Endodermal cell (in vitro differentiated cells): ENCODE measurements around the gene TIMM13. TPM values are rescaled to one million over a fixed set of nuclear protein-coding genes. Genes with fewer than 3 reads are reported as not detected.

Source experiments
- DNase-seq: peaks from one replicate; pipeline ENCODE4 v3.0.0-alpha.2; 2017
- H3K27ac ChIP-seq: 2 replicates; pipeline ENCODE4 v1.5.1; 2013; ENCODE audit warnings: mild to moderate bottlenecking, low read depth, low read length, moderate library complexity
- H3K27me3 ChIP-seq: 2 replicates; pipeline ENCODE4 v1.6.1; 2013; ENCODE audit warnings: mild to moderate bottlenecking, low read length, moderate library complexity; ENCODE audit not compliant: insufficient read depth, control insufficient read depth, poor library complexity, severe bottlenecking
- H3K36me3 ChIP-seq: 2 replicates; pipeline ENCODE4 v1.7.0; 2013; ENCODE audit warnings: mild to moderate bottlenecking, low read length, moderate library complexity; ENCODE audit not compliant: control insufficient read depth, insufficient read depth
- H3K4me1 ChIP-seq: one replicate; pipeline ENCODE4 v1.7.0; 2013; ENCODE audit warnings: low read length; ENCODE audit not compliant: control insufficient read depth, insufficient read depth
- H3K4me3 ChIP-seq: 2 replicates; pipeline ENCODE4 v1.5.1; 2013; ENCODE audit warnings: mild to moderate bottlenecking, low read length, moderate library complexity
- H3K9ac ChIP-seq: 2 replicates; pipeline ENCODE4 v1.6.1; 2013; ENCODE audit warnings: mild to moderate bottlenecking, low read length, moderate library complexity; ENCODE audit not compliant: poor library complexity, severe bottlenecking; ENCODE audit errors: extremely low read depth
- H3K9me3 ChIP-seq: 2 replicates; pipeline ENCODE4 v1.6.1; 2013; ENCODE audit warnings: mild to moderate bottlenecking, low read length, moderate library complexity; ENCODE audit not compliant: control insufficient read depth
- H3K27ac Mint-ChIP-seq: 2 replicates; pipeline ENCODE4 v1.8.0; 2020; ENCODE audit warnings: mixed read lengths
- H3K27me3 Mint-ChIP-seq: 2 replicates; pipeline ENCODE4 v1.8.0; 2021; ENCODE audit warnings: mild to moderate bottlenecking, mixed read lengths; ENCODE audit not compliant: insufficient read depth
- H3K36me3 Mint-ChIP-seq: 2 replicates; pipeline ENCODE4 v1.8.0; 2020; ENCODE audit warnings: low read depth, mixed read lengths
- H3K4me1 Mint-ChIP-seq: 2 replicates; pipeline ENCODE4 v1.8.0; 2020; ENCODE audit warnings: mixed read lengths
- H3K4me3 Mint-ChIP-seq: 2 replicates; pipeline ENCODE4 v1.8.0; 2020; ENCODE audit warnings: mild to moderate bottlenecking, moderate library complexity, mixed read lengths
- H3K9me3 Mint-ChIP-seq: 2 replicates; pipeline ENCODE4 v1.8.0; 2020; ENCODE audit warnings: mild to moderate bottlenecking, mixed read lengths
- WGBS, 2 experiments: methylation state at CpG; one replicate each; pipeline versions ENCODE4 v1.1.5 to v1.1.7; 2013; ENCODE audit warnings: missing lambda C conversion rate in 2 of 2, mixed read lengths in 1 of 2; ENCODE audit not compliant: insufficient coverage in 1 of 2, insufficient read length in 1 of 2; 5-methylcytosine and 5-hydroxymethylcytosine counted together
- total RNA-seq, 2 donors: library from RNA; stranded (reverse); fragmentation: NEBNext Ultra II Directional in 1 of 2; extraction: Animal tissue kit (Norgen Biotek cat#: 25700) in 1 of 2; gene quantifications; 2 replicates in 1 of 2; 3 replicates in 1 of 2; pipeline ENCODE4 v1.2.1, GENCODE V29; 2021
- TF ChIP-seq, protein P1 (sequence below): fragments of 200-600 bp; sonication (generic); conservative IDR thresholded peaks from 2 replicates; pipeline ENCODE4 v1.5.0; 2021; ENCODE audit warnings: antibody characterized with exemption, mild to moderate bottlenecking

TIMM13 gene
- total RNA-seq, 2 donors from 2014 or later: 149 to 175 TPM

DNA sequence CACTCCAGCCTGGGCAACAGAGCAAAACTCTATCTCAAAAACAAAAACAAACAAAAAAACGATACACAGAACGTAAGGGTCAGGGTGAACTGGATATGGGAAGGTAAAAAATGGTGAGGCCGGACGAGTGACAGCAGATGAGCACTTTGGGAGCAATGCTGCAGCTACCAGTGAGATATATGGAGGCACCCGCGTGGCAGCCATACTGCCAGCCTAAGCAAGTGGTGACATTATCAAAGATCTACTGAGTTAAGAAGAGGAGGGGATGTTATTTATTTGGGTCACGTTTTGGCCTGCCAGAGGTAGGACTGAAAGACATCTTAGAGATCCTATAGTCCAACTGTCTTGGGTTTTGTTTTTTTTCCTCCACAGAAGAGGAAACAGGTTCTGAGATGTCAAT, 14.2 kb downstream of the TIMM13 start:
- Histone ChIP-seq H3K9me3 (peaks cover 6% of the 10 kb centered on the region), H3K36me3 (no peaks in the 10 kb centered on the region), H3K27ac (no peak overlapping the region), H3K4me3 (no peak overlapping the region), H3K27me3 (no peaks in the 10 kb centered on the region), H3K4me1 (no peaks in the 10 kb centered on the region), H3K9ac (no peak overlapping the region)
- Mint-ChIP-seq H3K4me3 (no peak overlapping the region), H3K4me1 (no peaks in the 10 kb centered on the region), H3K27ac (no peak overlapping the region), H3K9me3 (peaks cover 14% of the 10 kb centered on the region), H3K27me3 (peaks cover 21% of the 10 kb centered on the region), H3K36me3 (peaks cover 7% of the 10 kb centered on the region)
- no peak for DNase-seq
- WGBS, 2 experiments: 85 to 93% methylated on average over 6 to 7 of the region's 7 CpGs
- TF ChIP-seq, protein P1, sequence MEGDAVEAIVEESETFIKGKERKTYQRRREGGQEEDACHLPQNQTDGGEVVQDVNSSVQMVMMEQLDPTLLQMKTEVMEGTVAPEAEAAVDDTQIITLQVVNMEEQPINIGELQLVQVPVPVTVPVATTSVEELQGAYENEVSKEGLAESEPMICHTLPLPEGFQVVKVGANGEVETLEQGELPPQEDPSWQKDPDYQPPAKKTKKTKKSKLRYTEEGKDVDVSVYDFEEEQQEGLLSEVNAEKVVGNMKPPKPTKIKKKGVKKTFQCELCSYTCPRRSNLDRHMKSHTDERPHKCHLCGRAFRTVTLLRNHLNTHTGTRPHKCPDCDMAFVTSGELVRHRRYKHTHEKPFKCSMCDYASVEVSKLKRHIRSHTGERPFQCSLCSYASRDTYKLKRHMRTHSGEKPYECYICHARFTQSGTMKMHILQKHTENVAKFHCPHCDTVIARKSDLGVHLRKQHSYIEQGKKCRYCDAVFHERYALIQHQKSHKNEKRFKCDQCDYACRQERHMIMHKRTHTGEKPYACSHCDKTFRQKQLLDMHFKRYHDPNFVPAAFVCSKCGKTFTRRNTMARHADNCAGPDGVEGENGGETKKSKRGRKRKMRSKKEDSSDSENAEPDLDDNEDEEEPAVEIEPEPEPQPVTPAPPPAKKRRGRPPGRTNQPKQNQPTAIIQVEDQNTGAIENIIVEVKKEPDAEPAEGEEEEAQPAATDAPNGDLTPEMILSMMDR: no peak

DNA sequence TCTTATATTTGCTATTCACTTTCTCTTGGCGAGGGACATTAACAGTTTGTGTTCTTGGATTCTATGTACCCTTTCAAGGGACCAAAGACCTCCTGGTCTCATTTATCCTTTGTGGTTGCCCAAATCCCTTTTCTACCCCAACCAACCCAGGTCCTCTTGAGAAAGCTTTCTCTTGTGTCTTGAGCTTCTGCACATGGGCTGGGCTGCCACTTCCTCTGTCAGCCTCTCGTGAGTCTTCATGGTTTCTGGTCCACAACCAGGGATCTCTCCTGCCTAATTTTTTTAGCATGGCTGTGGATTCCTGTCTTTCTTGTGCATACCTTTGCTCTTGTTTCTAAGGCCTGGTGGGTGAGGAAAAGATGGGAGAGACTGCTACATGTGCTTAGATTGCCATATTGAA, 14.9 kb downstream of the TIMM13 start:
- Histone ChIP-seq H3K36me3 (no peaks in the 10 kb centered on the region), H3K27ac (no peak overlapping the region), H3K4me3 (no peak overlapping the region), H3K27me3 (no peaks in the 10 kb centered on the region), H3K4me1 (no peaks in the 10 kb centered on the region), H3K9me3 (peaks cover 6% of the 10 kb centered on the region), H3K9ac (no peak overlapping the region)
- Mint-ChIP-seq H3K9me3 (peaks cover 14% of the 10 kb centered on the region), H3K27me3 (peaks cover 21% of the 10 kb centered on the region), H3K36me3 (peaks cover 2% of the 10 kb centered on the region), H3K4me1 (no peaks in the 10 kb centered on the region), H3K4me3 (no peak overlapping the region), H3K27ac (no peak overlapping the region)
- TF ChIP-seq, protein P1: no peak
- no peak for DNase-seq
- WGBS, 2 experiments: 80 to 92% methylated on average over 1 to 2 of the region's 2 CpGs

DNA sequence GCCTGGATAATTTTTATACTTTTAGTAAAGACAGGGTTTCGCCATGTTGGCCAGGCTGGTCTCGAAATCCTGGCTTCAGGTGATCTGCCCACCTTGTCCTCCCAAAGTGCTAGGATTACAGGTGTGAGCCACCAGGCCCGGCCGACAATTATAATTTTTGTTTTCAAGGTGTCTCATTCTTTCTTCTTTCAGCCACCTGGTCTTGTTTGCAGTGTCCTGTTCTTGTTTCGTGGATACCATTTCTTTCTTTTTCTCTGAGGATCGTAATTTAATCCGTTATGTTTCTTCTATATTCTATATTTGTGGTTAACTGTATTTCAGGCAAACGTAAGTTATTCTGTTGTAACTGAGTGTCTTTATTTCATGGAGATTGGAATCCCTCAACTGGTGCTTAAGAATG, 15.7 kb downstream of the TIMM13 start:
- TF ChIP-seq, protein P1: no peak
- no peak overlapping the region for H3K27ac Mint-ChIP-seq
- WGBS, 2 experiments: 92 to 93% methylated on average over 5 to 8 of the region's 8 CpGs
- no peak for DNase-seq
- H3K36me3 Mint-ChIP-seq: peaks cover 2% of the 10 kb centered on the region
- Histone ChIP-seq H3K4me1 (no peaks in the 10 kb centered on the region), H3K27me3 (no peaks in the 10 kb centered on the region), H3K4me3 (no peak overlapping the region), H3K9ac (no peak overlapping the region), H3K36me3 (no peaks in the 10 kb centered on the region), H3K9me3 (peaks cover 6% of the 10 kb centered on the region), H3K27ac (no peak overlapping the region)
- H3K4me1 Mint-ChIP-seq: no peaks in the 10 kb centered on the region
- peaks cover 14% of the 10 kb centered on the region for H3K9me3 Mint-ChIP-seq
- no peak overlapping the region for H3K4me3 Mint-ChIP-seq
- H3K27me3 Mint-ChIP-seq: peaks cover 21% of the 10 kb centered on the region
